SW 1271 (cell line): ENCODE data around the gene TPPP.

ENCODE experiments used
- DNase-seq, 2 experiments: peaks; one replicate each; lab custom pipeline; 2025; lab: John Stamatoyannopoulos, UW

The TPPP gene

DNA sequence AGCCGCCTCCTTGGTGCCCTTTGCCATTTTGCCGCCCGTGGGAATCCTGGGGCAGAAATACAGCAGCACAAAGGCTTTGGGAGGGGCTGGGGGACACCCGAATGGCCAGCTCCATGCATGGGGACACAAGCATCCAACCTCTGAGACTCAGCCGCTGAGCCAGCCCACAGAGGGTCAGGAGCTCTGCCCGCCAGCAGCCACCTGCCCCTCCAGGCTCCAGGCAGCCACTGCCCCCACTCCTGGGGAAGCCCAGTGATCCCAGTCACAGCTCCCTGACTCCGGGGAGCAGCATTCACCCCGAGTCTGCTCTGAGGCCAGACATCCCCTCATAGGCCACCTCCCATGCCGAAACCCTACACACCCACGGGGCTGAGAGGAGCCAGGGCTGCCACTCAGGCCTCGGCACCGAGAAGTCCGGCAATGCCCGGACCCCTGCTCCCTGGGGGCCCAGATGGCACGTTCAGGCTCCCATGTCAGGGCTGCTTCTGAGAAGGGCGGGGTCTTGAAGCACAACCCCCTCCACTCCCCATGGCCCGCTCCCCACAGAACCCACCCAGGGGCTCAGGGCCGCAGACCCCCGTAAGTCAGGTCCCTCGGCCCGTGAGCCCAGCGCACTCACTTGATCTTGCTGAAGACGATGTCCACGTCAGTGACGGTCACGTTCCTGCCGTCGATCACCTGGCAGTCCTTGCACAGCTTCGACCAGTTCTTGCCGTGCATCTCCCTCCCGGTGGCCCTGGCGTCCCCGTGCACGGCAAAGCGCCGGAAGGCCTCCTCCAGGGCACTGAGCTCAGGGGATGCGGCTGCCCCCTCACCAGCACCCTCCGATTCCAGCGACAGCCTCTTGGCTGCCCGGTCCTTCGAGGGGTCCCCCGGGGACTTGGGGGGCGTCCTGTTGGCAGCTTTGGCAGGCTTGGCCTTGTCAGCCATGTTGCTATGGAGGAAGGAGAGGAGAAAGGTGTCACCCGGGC lies 15.7 kb downstream of the TPPP start:
- no peak for DNase-seq

DNA sequence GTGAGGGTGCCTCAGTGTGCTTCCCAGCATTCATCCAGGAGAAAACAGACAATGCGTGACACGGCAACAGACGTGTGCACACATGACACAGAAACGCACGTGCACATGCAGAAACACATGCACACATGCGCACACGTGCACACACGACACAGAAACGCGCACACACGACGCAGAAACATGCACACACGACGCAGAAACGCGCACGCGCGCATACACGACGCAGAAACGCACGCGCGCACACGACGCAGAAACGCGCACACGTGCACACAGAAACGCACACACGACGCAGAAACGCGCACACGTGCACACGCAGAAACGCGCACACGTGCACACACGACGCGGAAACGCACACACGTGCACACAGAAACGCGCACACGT lies 16.5 kb downstream of the TPPP start:
- no peak for DNase-seq

DNA sequence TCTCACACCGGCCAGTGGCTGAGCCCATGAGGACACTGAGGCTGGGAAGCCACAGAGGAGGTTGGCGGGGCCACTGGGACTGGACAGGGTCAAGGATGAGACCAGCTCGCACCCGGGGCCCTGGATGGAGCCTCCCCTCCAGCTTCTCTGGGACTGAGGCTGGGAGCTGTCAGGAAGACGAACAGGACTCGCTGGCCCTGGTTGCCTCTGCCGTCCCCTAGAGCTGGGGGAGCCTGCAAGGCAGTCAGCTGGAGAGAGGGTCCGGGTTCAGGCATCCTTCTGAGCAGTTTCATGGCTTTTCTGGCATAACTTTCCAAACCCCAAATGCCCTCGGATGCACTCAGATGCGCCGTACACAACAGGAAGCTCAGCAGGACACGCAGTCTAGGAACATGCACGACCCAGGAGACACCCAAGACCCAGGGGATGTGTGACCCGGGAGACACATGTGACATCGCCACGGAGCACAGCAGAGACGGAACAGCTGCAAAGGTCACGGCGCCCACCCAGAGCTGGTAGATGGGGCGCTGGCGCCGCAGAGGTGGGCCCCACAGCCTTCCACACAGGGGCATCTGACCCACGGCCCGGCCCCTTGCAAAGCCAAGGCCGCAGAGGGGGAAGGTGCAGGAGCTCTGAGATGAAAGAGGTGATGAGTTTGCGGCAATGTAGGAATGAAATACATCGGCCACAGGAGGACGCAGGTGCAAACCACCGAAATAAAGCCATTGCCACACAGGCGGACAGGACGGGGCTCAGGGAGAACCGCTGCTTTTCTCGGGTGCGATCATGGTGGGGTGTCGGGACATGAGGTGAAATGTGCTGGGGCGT lies 17.1 kb downstream of the TPPP start:
- DNase-seq: no peak

DNA sequence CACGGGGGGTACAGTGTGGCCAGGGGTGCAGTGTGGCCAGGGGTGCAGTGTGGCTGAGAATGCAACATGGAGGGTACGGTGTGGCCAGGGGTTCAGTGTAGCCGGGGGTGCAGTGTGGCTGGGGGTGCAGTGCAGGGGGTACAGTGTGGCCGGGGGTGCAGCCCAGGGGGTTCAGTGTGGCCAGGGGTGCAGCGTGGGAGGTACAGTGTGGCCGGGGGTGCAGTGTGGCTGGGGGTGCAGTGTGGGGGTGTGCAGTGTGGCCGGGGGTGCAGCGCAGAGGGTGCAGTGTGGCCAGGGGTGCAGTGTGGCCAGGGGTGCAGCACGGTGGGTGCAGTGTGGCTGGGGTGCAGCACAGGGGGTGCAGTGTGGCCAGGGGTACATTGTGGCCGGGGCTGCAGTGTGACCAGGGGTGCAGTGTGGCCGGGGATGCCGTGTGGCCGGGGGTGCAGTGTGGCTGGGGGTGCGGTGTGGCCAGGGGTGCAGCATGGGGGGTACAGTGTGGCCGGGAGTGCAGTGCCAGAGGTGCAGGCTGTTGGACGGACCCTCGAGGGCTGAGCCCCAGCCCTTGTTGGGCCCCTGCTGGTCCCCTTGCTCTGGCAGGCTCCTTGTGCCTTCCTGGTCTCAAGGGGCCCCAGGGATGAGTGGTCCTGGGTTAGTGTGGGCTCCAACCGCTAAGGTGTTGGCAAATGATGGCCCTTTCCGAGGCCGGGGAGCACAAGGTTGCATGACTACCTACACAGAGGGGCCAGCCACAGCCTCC lies 17.9 kb downstream of the TPPP start:
- no peak for DNase-seq

DNA sequence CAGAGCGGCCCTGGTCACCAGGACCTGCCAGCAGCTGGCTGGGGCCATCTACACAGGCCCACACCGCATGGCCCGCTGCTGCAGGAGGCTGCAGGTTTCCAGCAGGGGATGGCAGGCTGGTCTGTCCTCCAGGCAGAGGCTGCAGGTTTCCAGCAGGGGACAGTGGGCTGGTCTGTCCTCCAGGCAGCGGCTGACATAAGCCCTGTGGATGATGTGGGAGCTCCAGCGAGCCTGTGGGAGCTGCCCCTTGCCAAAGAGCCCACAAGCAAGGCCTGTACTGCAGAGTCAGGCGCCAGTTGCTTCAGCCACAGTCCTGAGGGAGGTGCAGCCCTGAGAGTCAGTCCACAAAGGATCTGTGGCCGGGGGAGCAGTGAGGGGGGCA lies 18.5 kb downstream of the TPPP start:
- peak in 1 of 2 experiments; percentile 44 for DNase-seq

DNA sequence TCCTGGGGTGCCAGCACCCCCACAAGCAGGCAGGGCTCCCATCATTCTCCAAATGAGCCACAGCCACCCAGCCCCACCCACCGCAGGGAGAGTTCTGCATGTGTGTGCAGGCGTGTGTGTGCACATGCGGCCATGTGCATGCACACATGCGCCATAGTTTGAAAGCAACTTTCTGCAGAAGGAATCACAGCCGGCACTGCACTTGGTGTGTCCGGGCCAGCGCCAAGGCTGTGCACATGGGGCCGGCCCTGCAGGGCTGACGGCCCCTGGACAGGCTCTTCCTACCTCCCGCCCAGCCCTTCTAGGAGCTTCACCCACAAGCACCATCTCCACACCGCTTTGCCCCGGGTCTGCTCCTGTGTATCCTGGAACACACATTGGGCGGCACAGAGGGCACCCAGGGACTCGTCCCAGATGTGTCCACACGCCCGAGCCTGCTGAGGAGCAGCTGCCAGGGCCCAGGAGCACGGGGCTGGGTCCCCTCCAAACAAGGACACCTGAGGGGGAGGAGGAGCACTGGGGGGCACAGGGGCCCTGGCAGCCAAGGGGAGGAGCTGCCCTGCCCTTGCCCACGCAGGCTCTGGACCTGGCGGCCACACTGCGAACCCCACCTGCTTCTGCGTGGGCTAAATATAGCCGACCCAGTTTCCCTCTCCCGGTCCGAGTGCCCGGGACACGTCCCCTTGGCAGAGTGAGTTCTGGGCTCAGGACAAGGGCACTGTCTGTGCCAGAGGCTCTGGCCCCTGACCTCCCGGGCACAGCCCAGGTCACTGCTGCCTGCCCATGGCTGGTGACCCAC lies 19.1 kb downstream of the TPPP start:
- DNase-seq: no peak

DNA sequence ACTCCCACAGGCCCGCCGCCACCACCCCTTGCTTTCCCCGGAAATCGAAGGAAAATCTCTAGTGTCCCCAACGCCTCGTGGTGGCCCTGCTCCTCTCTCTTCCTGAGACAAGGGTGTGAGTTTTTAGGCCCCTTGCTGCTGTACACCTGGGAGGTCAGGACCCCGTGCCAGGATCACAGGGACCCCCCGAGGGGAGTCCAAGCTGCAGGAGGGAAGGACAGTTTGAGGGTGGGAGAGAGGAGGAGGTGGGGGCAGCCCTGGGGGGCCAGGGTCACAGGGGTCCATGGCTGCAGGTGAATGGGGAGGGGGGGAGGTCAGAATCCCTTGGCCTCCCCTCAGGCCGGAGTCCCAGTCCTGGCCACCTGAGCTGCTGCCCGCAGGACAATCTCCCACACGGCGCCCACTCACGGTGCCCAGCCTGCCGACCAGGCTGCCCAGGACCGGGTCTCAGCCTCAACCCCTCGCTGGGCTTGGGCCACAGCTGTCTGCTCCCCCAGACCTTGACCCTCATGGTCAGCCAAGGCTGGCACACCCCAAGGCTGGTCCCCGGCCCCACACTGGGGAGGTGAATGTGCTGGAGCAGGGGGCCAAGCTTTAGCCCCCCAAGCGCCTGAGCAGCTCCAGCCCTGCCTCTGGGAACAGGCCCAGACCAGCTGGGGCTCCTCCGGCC lies 19.9 kb downstream of the TPPP start:
- no peak for DNase-seq

DNA sequence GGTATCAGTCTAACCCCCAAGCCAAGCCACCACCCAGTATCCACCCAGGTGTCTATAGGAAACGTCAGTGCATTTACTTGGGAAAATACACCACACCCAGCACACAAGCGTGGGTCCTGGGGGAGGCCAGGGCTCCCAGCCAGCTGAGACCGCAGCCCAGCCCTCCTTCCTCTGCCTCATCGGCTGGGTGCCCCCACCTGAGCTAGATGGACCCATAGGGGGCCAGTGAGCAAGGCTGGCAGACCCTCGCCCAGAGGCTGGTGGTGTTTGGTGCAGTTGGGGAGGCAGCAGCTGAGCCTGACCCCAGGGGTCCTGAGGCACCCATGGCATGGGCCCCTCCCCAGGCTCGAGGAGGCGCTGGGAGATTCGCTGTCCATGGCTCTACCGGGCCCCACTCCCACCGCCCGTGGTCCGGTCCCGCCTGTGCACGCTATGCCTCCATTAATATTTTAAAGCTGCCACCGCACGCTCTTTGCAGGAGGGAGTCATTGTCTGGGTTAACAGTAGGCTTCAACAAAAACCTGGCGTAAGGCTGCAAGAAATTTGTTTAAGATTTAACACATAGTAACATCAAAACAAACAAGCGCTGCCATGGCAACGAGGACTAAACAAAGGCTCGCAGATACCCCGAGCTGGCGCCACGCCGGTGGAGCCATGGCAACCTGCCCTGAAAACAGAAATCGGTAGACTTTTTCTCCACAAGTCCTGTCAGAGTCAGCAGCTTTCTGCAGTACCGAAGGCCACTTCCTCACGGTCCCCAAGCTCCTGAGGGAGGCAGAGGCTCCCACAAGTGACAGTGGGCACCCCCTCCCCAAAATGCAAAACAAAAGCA lies 20.6 kb downstream of the TPPP start:
- peak; percentile 85 to 92 for DNase-seq

DNA sequence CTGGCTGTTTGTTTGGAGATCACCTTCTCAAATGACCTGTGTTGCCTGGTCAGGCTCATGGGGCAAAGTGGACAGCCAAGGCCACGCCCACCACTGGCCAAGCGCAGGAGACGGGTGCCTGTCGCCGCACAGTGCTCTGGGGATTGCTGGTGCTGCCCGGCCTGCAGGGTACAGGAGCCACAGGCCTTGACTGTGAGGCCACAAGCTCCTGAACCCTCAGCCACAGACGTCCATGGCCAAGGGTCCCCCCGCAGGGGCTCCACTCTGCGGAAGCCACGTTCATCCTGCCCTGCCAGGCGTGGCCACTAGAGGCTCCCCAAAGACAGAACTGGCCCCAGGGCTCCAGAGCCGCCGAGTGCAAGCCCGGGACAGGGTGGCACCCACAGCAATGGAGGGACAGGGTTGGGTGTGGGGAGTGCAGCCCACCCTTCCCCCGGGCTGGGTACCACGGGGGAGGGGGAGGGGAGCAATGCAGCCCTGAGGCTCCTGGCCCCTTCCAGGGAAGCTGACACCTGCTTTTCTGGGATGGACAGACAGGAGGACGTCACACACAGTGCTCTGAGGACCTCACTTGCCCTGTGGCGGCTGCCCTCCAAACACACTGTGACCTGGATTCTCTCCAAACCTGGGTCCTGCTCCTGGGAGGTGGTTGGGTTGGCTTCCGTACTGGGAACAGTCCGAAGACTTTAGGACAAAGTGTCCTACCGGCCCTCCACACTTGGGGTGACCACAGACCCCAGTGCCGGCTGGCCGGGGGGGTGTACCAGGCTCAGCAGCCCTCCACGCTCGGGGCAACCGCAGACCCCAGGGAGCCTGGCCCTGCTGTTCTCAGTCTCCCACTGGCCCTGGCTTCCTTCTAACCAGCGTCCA lies 21.5 kb downstream of the TPPP start:
- peak; percentile 68 to 80 for DNase-seq

DNA sequence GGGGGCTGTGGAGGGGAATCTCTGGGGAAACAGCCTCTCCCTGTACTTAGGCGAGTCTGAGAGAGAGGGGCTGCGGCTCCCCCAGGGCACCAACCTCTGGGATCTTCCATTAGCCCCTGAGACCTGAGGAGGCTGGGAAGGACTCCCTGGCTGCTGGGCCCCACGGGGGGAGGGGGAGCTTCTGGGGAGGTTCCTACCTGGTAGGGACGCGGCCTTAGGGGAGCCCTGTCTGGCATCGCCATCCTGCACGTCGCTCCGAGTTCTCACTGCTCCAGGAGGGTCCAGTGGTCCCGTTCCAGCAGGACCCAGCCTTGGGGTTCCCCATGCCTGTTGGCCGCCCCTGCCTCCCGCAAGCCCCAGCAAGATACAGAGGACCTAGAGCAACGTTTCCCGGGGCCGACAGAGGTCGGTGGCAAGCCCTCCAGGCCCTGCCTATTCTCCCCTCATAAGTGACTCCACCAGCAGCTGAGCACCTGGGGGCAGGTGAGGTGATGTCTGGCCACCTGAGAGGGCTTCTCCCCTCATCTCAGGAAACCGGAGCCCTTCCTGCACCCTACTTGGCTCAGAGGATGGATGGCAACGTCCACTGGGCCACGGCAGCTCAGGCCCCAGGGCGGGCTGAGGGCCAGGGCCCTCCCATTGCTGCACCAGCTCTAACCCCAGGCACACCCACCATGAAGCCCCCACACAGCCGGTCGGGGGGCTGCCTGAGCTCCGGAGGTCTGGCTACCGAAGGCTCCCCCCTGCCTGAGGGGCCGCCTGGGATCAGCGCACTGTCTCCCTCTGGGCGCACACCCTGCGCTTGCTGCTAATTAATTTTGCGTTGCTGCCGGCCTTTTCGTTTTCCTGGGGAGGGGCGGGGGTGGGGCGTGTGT lies 22.5 kb downstream of the TPPP start:
- no peak for DNase-seq

DNA sequence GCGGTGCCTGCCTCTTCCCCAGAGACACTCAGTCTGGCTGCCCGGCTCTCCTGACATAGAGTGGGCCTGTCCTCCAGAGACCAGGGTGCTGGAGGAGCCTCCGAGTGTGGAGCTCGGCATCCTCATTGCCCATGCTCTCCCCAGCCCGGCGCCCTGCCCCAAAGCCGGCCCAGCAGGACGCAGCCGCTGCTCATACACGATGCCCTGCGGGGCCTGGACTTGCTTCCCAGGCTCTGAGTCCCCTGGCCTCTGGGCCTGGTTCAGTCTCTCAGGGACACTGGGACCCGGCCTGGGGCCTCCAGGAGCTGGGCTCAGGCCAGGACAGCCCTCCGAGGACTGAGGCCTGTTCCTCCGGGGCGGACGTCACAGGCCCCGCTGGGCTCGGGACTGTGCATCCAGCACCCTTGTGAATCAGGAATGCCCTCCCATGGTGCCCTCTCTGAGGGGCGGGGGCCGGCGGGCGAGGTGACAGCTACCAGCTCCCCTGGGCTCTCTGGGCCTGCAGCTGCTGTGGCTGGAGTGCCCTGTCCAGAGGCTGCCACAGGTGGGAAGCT lies 23.2 kb downstream of the TPPP start:
- DNase-seq: no peak

DNA sequence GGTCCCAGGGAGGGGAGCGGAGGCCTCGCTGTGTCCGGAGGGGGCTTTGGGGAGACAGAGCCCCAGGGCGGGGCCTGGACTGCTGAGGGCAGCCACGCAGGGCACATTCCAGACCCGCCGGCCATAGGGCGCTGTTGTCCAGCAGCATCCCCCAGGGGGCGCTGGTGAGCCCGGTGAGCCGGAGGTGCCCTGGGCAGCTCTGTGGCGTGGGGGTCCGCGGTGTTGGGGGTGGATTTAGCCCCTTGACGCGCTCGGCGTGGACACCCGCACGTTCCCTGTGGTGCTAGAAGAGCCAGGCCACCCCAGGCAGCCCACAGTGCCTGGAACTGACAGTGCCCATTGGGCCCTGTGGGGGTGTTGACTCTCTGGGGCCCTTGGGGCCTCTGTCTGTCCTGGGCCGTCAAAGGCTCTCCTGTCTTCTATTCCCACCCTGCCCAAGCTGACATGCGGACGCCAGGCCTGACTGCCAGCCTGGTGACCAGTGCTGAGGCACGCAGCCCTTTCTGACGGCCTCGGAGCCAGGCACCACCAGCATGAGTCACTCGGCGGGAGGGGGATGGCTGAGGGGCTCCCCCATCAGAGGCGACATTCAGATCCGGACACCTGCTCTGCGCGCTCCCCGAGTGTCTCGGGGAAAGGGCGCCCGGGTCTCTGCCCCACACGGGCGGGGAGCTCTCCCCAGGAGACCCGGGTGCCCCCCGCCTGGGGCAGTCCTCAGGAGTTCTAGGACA lies 23.9 kb downstream of the TPPP start:
- no peak for DNase-seq

DNA sequence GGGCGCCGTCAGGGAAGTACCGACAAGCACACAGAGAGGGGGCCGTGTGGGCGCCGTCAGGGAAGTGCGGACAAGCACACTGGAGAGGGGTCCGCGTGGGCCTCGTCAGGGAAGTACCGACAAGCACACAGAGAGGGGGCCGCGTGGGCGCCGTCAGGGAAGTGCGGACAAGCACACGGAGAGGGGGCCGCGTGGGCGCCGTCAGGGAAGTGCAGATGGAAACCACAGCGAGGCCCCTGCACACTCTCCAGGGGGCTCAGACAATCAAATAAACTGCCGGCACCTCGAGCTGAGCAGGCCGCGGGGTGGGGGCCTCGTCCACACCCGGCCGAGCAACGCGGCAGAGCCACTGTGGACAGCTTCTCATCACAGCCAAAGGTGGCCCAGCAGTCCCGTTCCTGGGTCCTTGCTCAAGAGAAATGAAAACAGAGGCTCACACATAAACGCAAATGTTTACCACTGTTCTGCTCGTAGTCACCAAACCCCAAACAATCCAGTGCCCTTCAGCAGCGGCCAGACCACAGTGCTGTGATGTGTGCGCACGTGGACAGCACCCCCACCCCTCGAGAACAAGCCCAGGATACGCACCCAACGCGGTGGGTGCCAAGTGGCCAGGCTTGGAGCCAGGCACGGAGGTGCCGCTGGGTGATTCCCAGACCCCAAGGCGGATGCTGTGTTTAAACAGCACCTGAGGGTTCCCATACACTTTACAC lies 24.7 kb downstream of the TPPP start:
- DNase-seq: no peak

DNA sequence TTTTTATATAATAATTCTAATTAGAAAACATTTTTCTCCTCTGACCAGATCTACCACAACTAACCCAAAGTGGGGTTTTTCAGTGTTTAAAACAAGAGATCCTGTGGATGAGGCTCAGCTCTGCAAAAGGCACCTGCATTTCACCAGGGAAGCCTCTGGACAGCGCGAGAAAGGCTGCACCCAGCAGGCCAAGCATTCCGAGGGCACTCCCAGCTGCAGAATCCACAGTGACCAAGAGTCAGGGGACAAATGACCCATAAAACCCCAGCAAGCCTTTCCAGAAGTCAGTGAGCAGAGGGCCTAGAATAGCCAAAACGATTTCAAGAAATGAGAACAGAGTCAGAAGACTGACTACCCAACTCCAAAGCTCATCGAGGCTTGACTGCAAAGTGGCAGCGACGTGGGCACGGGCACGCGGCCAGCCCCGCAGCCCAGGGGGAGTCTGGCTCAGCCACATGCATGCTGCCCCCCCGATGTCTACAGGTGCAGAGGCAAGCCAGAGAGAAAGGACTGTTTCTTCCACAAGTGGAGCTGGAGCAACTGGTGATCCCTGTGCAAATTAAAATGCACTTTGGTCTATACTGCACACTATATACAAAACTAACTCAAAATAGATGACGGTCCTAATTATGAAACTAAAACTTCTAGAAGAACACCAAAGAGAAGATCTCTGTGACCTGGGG lies 26.2 kb downstream of the TPPP start:
- no peak for DNase-seq

DNA sequence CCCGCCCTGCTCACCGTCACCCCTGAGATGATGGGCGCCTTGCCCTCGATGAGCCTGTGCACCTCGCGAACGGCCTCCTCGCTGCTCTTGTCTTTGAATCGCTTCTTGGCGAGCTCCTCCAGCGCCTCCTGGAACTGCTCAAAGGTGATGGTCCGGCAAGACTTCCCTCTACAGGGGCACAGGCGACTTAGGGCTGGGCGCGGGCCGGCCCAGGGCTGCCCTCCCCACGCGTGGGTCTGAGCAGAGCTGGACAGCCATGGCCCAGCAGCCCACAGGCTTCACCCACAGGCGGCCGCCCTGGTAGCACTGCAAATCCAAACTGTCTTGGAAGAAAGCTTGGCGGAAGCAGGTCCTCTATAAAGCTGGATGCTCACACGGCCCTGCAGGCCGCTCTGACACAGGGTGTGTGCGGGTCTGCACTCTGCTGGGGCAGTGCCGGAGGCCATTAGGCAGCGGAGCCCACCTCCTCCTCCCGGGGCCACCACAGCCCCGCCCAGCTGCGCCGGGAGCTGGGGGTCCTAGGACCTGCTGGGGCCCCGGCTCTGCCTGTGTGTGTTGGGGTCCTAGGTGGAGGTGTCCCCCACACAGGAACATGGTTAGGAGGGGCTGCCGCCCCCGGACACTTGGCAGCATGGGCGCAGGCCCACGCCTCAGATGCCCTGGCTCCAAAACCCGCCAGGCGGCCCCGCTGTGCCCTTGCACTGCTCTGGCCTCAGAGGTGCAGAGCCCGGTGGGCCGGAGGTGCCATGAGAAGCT lies 27.0 kb downstream of the TPPP start:
- no peak for DNase-seq
